Stimulated activated CD8-positive, alpha-beta memory T cell treated with anti-CD3 and anti-CD28 coated beads, Interleukin-7, amount 100 ng/mL, for 24 hours (primary cell): ENCODE measurements around the gene YAE1.
"Not testable (repeated sequence)": the region's sequence is repeated elsewhere in the genome, so short reads cannot be mapped to it uniquely, and the experiment has no call there.

Experiments used
- DNase-seq: peaks from one replicate; pipeline ENCODE4 v3.0.0-alpha.2; 2020; ENCODE audit warnings: low read depth

The YAE1 gene, protein sequence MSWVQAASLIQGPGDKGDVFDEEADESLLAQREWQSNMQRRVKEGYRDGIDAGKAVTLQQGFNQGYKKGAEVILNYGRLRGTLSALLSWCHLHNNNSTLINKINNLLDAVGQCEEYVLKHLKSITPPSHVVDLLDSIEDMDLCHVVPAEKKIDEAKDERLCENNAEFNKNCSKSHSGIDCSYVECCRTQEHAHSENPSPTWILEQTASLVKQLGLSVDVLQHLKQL

GRCh38 chr7:39566023-39566921 is at the start of gene YAE1:
Gene YAE1, plus strand, starts transcription at chr7:39566404. Its CDS starts 15 bp downstream, at chr7:39566419.
- DNase-seq, result peak; percentile 73

GRCh38 chr7:39516498-39516897 is 49.7 kb upstream of the YAE1 start:
- DNase-seq, result no peak

- DNase-seq, result no peak
Observed at GRCh38 chr7:39517240-39517639, 49.0 kb upstream of the YAE1 start.

DNA sequence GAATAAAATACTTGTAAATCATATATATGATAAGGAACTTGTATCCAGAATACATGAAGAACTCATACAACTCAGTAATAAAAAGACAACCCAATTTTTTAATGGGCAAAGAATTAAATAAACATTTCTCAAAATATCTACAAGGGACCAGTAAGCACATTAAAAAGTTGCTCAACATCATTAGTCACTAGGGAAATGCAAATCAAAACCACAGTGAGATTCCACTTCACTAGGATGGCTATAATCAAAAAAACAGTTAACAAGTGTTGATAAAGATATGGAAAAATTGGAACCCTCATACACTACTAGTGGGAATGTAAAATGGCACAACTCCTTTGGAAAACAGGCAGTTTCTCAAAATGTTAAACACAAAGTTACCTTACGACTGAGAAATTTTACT is 40.3 kb upstream of the YAE1 start:
- DNase-seq, result no peak

- no peak for DNase-seq
Observed at GRCh38 chr7:39526666-39527065, 39.5 kb upstream of the YAE1 start.

GRCh38 chr7:39527296-39527695 is 38.9 kb upstream of the YAE1 start:
- DNase-seq, result no peak

- DNase-seq, result no peak
Observed at GRCh38 chr7:39527951-39528350, 38.3 kb upstream of the YAE1 start.

DNA sequence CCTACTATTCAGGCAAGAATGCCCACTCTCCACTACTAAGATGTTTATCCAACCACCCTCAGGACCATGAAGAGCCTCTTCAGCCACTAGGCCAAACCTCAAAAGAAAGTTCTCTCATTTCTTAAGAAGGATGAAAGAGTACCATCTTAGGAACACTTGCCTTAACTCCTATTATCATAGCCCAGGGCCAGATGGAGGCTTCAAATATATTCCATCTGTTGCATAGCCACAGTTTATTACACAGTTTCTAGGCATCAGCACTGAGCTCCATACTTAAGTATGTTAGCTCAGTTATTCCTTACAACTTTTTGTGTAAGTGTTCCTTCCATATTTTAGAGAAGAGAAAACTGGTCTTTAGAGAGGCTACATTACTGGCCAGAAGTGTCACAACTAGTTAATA is 37.4 kb upstream of the YAE1 start:
- no peak for DNase-seq

GRCh38 chr7:39529582-39529981 is 36.6 kb upstream of the YAE1 start:
- DNase-seq, result no peak

DNA sequence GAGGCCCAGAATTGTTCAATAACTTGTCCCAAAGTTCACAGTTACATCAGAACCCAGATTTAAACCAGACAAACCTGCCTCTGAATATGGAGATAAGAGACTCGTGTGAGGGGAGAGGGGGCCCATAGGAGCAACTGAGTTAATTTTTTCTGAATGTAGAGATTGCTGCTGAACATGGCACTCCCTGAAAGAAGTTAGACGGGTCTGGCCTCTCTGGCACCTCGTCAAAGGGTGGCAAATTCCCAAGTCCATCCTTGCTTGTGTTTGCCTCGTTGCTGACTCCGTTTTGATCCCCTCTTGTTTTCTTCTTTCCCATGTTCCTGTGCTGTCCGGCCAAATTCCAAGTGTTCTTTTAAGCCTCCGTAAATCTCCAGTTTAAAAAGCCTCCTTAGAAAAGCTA is 35.2 kb upstream of the YAE1 start:
- DNase-seq, result no peak

GRCh38 chr7:39531818-39532217 is 34.4 kb upstream of the YAE1 start:
- no peak for DNase-seq

DNA sequence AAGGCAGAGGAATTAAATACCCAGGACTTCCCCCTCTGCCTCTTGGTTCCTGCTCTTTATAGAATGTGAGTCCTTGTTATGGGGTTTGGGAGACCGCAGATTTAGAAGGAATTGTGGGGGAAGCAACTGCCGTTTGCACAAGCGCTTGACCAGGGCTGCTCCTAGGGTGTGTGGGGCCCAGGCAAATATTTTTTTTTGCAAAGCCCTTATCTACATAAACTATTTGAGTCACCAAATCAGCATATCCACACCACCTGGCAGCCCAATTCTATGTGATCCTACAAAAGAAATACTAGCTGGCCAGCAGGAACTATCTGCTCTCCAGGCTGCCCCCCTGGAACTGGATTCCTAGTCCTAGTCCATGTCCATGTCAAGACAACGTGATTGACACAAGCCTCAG is 33.4 kb upstream of the YAE1 start:
- no peak for DNase-seq

DNA sequence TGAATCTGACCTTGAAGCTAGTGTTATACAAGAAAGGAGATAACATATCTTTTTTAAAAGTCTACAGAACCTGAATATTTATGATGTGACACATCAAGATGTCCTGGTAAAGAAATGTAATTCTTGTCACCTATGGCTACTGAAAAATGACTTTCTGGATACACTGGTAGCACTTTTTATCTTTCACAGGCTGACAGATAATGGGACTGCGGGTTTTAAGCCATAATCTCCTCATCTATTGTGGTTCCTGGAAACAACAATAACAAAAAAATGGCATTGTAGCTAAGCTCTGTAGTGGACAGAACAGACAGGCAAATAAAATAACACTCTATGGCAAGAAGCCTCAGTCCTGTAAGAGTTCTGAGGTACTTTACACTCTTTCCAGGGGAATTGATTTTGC is 31.6 kb upstream of the YAE1 start:
- DNase-seq, result no peak

DNA sequence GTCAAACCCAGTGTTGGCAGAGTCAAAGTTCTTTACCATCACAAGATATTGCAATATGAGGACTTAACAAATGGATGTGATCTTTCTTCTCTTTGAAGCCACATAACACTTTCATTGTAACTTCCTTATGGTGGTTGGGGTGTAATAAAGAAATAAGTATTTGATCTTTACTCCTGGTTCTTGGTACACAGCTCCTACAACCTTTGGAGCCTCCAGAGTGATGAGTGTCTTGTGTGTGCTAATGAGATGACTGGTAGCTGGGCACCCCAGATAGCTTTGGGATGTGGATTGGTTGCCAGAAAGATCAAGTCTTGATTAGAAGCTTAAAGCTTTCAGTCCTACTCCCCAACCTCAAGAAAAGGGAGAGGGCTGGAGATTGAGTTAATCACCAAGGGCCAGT is 31.1 kb upstream of the YAE1 start:
- no peak for DNase-seq

GRCh38 chr7:39535720-39536119 is 30.5 kb upstream of the YAE1 start:
- no peak for DNase-seq

DNA sequence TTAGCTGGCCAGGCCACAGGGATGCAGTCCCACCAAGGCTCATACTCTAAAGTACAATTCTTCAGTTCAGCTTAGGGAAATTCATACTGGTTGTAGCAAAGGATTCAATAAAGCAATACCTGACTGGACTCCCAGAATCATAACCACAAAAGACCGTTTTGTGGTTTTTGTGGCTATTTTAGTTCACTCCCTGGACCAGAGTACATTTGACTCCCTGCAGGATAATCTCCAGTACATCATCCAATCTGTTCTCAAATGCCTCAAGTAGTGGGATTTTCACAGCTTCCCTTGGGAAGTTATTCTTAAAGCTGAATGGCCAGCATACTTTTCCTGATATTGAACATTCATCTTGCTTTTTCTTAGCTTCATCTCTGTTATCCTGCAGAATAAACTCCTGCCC is 29.3 kb upstream of the YAE1 start:
- DNase-seq, result no peak

- DNase-seq, result no peak
Observed at GRCh38 chr7:39539816-39540215, 26.4 kb upstream of the YAE1 start.

GRCh38 chr7:39540320-39540719 is 25.9 kb upstream of the YAE1 start:
- no peak for DNase-seq

DNA sequence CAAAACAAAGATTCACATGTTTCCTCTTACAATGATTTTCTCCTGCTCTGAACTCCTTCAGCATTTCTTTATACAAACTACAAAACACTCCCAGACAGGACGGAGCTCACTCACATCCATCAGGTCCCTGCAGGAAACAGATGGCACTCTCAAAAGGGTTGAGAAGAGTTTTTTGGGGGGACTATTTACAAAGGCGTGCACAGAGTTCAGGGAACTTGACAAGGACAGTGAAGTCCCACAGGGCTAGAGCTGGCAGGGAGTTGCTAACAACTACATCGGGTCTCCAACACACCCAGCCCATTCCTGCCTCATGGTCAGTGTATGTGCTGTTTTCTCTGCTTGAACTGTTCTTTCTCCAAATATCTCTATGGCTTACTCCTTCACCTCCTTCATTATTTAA is 24.7 kb upstream of the YAE1 start:
- no peak for DNase-seq

DNA sequence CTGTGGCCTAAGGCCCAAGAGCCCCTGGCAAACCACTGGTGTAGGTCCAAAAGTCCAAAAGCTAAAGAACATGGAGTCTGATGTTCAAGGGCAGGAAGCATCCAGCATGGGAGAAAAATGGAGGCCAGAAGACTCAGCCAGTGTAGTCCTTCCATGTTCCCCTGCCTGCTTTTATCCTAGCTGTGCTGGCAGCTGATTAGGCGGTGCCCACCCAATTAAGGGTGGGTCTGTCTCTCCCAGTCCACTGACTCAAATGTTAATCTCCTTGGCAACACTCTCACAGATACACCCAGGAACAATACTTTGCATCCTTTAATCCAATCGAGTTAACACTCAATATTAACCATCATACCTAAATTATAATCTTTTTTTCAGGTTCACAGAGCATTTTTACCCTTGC is 21.4 kb upstream of the YAE1 start:
- not testable (repeated sequence) for DNase-seq

DNA sequence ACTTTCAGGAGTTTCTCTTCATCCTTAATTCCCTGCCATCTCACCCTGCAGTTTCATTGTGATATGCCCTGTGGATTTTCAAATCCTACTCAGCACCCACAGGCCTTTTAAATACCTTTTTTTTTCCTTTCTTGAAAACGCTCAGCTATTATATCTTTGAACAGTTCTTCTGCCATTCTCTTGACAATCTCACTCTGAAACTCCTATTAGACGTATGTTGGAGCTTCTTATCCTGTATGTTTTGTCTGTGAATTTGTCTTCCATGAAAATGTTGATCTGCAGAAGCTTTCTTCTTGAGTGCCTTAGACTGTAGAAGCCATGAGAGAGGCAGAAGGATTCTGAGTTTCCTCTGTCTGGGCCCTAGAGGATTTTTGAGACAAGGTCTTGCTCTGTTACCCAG is 18.9 kb upstream of the YAE1 start:
- DNase-seq, result no peak

DNA sequence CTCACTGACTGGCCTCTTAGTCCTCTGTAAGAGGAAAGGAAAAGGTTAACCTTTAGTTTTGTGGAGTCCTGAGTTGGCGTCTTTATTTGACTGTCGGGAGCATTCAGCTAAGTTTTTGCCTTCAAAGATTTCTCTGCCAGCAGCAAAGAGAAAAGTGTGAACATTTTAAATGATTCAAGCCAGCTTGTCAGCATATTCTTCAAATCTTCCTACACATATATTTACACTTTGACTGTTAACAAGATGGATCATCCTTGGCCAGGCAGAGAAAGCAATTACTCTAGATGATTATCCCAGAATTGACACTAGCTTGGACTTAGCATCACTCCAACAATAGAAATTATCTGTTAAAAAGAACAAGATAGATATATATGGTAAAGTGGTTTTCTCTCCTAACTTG is 15.8 kb upstream of the YAE1 start:
- no peak for DNase-seq

DNA sequence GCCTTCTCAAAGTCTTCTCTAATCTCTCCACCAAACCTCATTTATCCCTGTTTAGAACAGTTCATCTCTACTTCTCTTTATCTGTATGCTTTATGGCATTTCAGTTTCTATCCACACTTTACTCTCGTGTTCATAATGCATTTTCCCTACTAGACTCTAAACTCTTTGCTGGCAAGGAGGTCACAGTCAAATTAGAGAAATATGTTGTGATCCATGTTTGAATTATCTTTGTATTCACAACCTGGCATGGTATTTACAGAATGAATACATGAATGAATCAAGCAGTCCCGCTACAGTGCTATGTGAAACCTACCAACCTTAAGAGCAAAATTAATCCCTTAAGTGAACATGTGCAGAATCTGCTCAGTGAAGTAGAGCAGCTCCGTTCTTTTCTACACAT is 12.8 kb upstream of the YAE1 start:
- no peak for DNase-seq
